HepG2 (cell line): ENCODE data around the gene TP73.

ENCODE experiments used
- EZH2 ChIP-seq: conservative IDR thresholded peaks from 2 replicates; pipeline ENCODE4 v1.6.1; 2012; ENCODE audit warnings: mild to moderate bottlenecking, low read depth, low read length, moderate library complexity
- GABPA ChIP-seq, 2 experiments: IDR thresholded peaks; 2 replicates each; pipeline ENCODE4 v1.6.1; 2011 to 2016; ENCODE audit warnings: low read depth in 2 of 2, low read length in 1 of 2, missing biosample characterization in 1 of 2, missing genetic modification characterization in 1 of 2
- GATAD2A ChIP-seq: IDR thresholded peaks from 2 replicates; pipeline ENCODE4 v1.6.1; 2016
- IRX3 ChIP-seq: sonication (generic); formaldehyde crosslinking; IDR thresholded peaks from 2 replicates; pipeline ENCODE4 v1.8.1; 2023; ENCODE audit warnings: mild to moderate bottlenecking, low read depth, missing genetic modification reagents, borderline replicate concordance
- POLR2A ChIP-seq, 2 experiments: IDR thresholded peaks; 2 replicates each; pipeline ENCODE4 v1.6.1; 2011; ENCODE audit warnings: low read depth in 2 of 2, low read length in 2 of 2, mild to moderate bottlenecking in 1 of 2, moderate library complexity in 1 of 2; ENCODE audit not compliant: insufficient read depth in 1 of 2
- RBM22 ChIP-seq: fragments of 200-400 bp; formaldehyde crosslinking; optimal IDR thresholded peaks from 2 replicates; pipeline ENCODE3; 2017; ENCODE audit warnings: mild to moderate bottlenecking, low read length, moderate library complexity
- TAF1 ChIP-seq: sonication (generic); formaldehyde crosslinking; IDR thresholded peaks from 2 replicates; pipeline ENCODE4 v1.4.0; 2020; ENCODE audit warnings: missing genetic modification reagents
- ZNF274 ChIP-seq: sonication (generic); formaldehyde crosslinking; IDR thresholded peaks from 2 replicates; pipeline ENCODE4 v1.5.1; 2020; ENCODE audit warnings: mild to moderate bottlenecking, missing genetic modification reagents
- ZNF549 ChIP-seq: sonication (generic); formaldehyde crosslinking; IDR thresholded peaks from 2 replicates; pipeline ENCODE4 v1.5.0; 2020; ENCODE audit warnings: missing genetic modification reagents
- TF ChIP-seq, protein P1 (sequence below): sonication (generic); formaldehyde crosslinking; IDR thresholded peaks from 2 replicates; pipeline ENCODE4 v1.5.0; 2020; ENCODE audit warnings: mild to moderate bottlenecking, missing genetic modification reagents, moderate library complexity
- TF ChIP-seq, protein P2 (sequence below): sonication (generic); formaldehyde crosslinking; IDR thresholded peaks from 2 replicates; pipeline ENCODE4 v1.9.0; 2022; ENCODE audit warnings: missing genetic modification reagents, mild to moderate bottlenecking, borderline replicate concordance
- TF ChIP-seq, protein P3 (sequence below): IDR thresholded peaks from 2 replicates; pipeline ENCODE4 v1.6.1; 2012; ENCODE audit warnings: inconsistent platforms
- TF ChIP-seq, protein P4 (sequence below): sonication (generic); formaldehyde crosslinking; conservative IDR thresholded peaks from 2 replicates; pipeline ENCODE4 v1.8.1; 2023; ENCODE audit warnings: missing genetic modification reagents
- TF ChIP-seq, protein P5 (sequence below): sonication (generic); formaldehyde crosslinking; IDR thresholded peaks from 2 replicates; pipeline ENCODE4 v1.4.0; 2020; ENCODE audit warnings: missing genetic modification reagents

DNA sequence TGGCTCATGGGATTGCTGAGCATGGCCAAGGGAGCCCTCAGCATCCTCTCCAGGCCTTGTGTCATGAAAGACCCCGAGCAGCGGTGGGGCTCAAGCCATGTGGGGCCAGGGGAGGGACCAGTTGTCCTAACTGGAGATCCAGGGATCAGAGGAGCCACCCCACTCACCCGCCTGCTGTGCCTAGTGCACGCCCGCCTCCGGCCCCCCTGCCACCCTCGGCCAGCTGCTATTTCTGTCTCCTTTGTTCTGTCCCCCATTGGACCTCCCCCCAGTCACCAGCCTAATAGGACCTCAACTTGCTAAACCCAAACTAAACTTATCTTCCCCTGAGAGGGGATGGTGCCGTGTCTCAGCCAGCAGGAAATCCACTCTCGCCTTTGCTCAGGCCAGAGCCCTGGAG, 44.4 kb downstream of the TP73 start:
- TF ChIP-seq ZNF274 (CRISPR knock-in tag), result no peak
- TF ChIP-seq IRX3, result no peak
- TF ChIP-seq POLR2A (IDR thresholded peaks at IDR 0.05; ENCODE audit: insufficient read depth in 1 of 2, low read depth in 2 of 2, low read length in 2 of 2), result no peak
- TF ChIP-seq, protein P1, sequence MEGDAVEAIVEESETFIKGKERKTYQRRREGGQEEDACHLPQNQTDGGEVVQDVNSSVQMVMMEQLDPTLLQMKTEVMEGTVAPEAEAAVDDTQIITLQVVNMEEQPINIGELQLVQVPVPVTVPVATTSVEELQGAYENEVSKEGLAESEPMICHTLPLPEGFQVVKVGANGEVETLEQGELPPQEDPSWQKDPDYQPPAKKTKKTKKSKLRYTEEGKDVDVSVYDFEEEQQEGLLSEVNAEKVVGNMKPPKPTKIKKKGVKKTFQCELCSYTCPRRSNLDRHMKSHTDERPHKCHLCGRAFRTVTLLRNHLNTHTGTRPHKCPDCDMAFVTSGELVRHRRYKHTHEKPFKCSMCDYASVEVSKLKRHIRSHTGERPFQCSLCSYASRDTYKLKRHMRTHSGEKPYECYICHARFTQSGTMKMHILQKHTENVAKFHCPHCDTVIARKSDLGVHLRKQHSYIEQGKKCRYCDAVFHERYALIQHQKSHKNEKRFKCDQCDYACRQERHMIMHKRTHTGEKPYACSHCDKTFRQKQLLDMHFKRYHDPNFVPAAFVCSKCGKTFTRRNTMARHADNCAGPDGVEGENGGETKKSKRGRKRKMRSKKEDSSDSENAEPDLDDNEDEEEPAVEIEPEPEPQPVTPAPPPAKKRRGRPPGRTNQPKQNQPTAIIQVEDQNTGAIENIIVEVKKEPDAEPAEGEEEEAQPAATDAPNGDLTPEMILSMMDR (CRISPR knock-in tag), result no peak
- TF ChIP-seq GATAD2A (CRISPR knock-in tag), result no peak
- TF ChIP-seq, protein P2, sequence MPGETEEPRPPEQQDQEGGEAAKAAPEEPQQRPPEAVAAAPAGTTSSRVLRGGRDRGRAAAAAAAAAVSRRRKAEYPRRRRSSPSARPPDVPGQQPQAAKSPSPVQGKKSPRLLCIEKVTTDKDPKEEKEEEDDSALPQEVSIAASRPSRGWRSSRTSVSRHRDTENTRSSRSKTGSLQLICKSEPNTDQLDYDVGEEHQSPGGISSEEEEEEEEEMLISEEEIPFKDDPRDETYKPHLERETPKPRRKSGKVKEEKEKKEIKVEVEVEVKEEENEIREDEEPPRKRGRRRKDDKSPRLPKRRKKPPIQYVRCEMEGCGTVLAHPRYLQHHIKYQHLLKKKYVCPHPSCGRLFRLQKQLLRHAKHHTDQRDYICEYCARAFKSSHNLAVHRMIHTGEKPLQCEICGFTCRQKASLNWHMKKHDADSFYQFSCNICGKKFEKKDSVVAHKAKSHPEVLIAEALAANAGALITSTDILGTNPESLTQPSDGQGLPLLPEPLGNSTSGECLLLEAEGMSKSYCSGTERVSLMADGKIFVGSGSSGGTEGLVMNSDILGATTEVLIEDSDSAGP (CRISPR knock-in tag), result no peak
- no peak for TF ChIP-seq ZNF549 (CRISPR knock-in tag)
- TF ChIP-seq, protein P3, sequence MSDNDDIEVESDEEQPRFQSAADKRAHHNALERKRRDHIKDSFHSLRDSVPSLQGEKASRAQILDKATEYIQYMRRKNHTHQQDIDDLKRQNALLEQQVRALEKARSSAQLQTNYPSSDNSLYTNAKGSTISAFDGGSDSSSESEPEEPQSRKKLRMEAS, result no peak
- no peak for TF ChIP-seq GABPA (IDR thresholded peaks at IDR 0.05; ENCODE audit: low read depth, low read length)
- TF ChIP-seq GABPA (CRISPR knock-in tag; IDR thresholded peaks at IDR 0.05; ENCODE audit: low read depth), result no peak
- no peak for TF ChIP-seq RBM22
- no peak for TF ChIP-seq TAF1 (CRISPR knock-in tag)
- TF ChIP-seq, protein P4, sequence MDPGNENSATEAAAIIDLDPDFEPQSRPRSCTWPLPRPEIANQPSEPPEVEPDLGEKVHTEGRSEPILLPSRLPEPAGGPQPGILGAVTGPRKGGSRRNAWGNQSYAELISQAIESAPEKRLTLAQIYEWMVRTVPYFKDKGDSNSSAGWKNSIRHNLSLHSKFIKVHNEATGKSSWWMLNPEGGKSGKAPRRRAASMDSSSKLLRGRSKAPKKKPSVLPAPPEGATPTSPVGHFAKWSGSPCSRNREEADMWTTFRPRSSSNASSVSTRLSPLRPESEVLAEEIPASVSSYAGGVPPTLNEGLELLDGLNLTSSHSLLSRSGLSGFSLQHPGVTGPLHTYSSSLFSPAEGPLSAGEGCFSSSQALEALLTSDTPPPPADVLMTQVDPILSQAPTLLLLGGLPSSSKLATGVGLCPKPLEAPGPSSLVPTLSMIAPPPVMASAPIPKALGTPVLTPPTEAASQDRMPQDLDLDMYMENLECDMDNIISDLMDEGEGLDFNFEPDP (CRISPR knock-in tag), result no peak
- TF ChIP-seq, protein P5, sequence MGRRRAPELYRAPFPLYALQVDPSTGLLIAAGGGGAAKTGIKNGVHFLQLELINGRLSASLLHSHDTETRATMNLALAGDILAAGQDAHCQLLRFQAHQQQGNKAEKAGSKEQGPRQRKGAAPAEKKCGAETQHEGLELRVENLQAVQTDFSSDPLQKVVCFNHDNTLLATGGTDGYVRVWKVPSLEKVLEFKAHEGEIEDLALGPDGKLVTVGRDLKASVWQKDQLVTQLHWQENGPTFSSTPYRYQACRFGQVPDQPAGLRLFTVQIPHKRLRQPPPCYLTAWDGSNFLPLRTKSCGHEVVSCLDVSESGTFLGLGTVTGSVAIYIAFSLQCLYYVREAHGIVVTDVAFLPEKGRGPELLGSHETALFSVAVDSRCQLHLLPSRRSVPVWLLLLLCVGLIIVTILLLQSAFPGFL (CRISPR knock-in tag), result no peak
- TF ChIP-seq EZH2, result no peak
